Renal cortical epithelial cell (primary cell): Measurements from ENCODE around the gene UBA1. TPM values are rescaled to one million over a fixed set of nuclear protein-coding genes. Genes with fewer than 3 reads are reported as not detected.
A peak's percentile ranks its signal among the peaks of the same experiment; 100 is the strongest.

ENCODE experiments used
- DNase-seq: peaks from one replicate; pipeline ENCODE4 v3.0.0-alpha.2; 2011; ENCODE audit warnings: low read depth
- total RNA-seq: library from RNA; depleted of rRNA; stranded (reverse); fragments of >200 nt; gene quantifications from 2 replicates; pipeline ENCODE4 v1.2.3, GENCODE V29; 2014

UBA1 gene
- total RNA-seq, 1 donor from 2014 or later = 280 TPM

DNA sequence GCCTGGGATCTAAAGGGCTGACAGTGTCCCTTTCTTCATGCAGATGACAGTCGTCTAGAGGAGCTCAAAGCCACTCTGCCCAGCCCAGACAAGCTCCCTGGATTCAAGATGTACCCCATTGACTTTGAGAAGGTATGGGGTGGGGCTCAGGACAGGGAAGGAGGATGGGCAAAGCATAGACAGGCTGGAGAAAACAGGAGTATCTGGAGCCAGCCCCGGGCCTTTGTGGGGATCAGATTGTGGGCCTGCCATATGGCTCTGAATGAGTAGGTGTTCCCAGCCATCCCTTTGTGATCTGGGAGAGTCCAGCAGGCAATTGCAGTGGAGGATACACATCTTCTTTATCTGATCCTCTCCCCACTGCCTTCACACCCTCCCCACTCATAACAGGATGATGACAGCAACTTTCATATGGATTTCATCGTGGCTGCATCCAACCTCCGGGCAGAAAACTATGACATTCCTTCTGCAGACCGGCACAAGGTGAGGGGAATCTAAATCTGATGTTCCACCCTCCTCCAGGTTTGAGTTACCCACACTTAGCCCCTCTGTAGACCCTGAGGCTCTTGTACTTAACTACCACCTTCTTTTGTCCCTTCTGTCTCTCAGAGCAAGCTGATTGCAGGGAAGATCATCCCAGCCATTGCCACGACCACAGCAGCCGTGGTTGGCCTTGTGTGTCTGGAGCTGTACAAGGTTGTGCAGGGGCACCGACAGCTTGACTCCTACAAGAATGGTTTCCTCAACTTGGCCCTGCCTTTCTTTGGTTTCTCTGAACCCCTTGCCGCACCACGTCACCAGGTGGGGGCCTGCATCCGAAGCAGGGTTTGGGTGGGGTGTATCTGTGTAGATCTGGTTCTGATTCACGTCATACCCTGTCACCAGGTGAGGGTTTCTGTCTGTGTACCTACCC is 19.0 kb downstream of the UBA1 start:
- DNase-seq = no peak

DNA sequence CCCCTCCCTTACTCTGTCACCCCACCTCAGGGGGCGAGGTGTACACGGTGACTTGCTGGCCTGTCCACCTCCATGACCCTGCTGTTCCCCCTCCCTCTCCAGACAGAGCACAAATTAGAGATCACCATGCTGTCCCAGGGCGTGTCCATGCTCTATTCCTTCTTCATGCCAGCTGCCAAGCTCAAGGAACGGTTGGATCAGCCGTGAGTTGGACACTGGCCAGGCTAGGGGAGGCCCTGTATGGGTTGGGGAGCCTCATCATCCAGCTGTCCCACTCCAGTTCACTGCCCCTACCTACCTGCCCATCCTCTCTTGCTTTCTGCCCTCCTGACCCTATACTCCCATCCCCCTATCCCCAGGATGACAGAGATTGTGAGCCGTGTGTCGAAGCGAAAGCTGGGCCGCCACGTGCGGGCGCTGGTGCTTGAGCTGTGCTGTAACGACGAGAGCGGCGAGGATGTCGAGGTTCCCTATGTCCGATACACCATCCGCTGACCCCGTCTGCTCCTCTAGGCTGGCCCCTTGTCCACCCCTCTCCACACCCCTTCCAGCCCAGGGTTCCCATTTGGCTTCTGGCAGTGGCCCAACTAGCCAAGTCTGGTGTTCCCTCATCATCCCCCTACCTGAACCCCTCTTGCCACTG is 20.9 kb downstream of the UBA1 start:
- no peak for DNase-seq

DNA sequence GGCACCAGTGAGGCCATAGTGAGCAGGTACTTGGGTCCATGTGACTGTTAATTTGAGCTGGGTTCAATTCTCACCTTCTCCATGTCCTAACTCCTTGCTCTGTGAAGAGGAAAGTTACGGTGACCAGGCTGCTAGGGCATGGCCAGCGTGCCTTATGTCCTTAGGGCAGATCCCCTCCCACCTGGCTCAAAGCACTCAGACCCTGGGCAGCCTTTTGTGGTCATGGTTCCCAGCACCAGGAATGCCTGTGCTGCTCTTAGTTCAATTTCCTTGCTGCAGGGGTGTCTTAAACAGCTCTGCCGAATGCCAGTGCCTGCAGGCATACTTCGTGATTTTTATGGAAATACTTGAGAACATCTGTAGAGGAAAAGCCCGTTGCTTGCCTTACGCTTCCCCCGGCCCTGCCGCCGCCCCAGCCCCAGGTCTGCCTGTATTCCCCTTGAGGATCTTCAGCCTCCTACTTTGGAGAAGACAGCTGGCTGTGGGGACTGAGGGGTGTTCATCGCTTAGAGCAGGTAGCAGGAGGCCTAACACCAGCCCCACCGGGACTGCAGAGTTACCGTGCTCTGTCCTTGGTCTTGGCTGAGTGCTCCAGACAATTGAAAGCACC is 21.8 kb downstream of the UBA1 start:
- peak; percentile 48 for DNase-seq

DNA sequence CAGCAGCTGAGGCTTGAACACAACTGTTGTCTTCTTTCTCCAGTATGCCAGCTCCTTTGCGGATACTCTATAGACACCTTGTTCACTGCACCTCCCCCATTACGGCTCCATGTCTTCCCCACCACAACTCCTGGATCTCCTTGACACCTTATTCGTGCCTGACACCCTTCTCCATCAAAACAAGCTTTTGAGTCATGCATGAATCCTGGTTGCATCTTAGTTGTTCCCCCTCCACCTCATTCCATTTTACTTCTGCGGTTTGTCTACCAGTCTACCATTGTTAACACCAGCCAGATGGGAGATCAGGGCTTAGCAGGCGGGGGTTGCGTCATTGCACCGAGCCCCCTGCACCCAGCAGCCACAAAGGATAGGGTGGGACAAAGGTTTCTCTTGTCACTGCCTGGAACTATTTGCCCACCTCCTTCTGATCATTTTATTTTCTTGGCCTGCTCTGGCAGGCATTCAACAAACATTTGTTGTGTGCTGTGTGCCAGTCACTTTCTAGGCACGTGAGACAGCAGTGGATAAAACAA is 22.8 kb downstream of the UBA1 start:
- no peak for DNase-seq

DNA sequence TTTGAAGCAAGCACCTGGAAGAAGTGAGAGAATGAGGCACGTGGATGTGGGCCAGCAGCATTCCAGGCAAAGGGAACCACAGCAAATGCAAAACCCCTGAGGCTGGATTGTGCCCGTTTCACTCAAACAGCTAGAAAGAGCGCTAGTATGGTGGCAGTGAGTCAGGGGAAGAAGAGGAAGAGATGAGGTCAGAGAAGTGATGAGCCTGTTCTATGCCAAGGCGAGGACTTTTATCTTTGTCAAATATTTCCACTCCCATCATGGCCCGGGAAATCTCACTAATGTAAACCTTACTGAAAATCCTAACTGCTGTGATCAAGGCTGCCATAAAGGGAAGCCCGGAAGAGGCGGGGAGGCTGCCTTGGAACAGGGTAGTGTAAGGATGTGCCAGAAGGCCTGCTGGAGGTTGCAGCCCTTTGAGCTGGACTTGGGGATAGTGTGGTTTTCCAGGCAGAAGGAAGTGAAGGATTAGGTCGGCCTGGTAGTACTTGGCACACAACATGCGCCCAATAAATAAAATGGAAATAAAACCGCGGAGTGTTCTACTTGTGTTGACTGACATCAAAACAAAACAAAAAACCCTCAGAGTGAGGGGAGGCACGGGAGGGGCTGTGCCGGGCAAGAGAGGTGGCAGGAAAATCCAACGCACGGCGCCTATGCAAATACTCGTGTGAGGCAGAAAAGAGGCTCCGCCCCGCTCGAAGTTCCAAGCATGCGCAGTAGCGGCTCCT is 23.7 kb downstream of the UBA1 start:
- DNase-seq = peak; percentile 46

DNA sequence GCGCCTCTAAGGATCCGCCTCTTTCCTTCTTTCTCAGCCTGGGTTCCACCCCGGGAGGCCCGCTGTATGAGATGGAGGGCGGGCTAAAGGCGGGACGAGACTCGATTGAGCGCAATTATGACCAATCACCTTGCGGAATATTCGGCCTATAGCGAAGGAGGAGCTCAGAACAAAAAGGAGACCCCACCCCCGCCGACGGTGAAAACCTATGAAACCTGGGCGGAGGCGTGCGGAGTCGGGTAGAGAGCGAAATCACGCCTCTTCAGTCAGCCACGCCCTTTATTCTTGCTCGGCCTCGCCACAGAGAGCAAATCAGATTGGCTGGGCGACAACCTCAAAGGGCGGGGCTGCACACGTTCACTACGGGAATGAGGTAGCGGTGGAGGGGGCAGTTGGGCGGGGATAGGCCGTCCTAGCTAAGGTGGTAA is 24.2 kb downstream of the UBA1 start:
- peak; percentile 95 for DNase-seq

DNA sequence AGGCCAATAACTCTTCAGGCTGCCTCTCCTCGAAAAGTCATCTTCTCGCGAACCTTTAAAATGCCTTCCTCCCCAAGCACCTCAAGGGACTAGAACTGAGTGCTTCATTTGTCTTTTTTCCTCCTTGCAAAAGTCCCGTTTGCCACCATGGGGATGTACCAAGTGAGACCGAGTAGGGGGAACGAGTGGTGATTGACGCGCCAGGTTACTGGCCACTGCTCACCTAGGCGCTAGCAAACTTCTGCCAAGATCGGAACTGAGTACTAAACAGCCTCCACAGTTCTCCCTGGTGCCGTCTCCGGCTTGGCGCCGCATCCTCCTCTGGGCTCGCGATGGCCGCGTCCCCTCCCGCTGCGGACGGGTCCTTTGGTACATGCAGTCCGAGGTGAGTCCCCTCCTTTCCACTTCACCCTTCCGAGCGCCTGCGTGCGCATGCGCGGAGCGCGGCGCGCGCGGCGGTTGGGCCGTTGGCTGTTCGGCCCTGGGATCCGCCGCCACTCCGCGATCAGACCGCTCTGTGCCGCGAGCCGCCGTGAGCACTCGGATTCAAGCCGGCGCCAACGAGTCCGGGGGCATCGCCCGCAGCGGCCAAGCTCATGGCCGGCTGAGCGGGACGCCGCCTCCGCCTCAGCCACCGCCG is 24.8 kb downstream of the UBA1 start, which contains the start of gene CDK16:
TSS of gene CDK16 (plus strand) at position 402 of the 640 bp plus-strand sequence. CDS start 4,877 bp downstream, outside the sequence.
- peak; percentile 55 for DNase-seq

DNA sequence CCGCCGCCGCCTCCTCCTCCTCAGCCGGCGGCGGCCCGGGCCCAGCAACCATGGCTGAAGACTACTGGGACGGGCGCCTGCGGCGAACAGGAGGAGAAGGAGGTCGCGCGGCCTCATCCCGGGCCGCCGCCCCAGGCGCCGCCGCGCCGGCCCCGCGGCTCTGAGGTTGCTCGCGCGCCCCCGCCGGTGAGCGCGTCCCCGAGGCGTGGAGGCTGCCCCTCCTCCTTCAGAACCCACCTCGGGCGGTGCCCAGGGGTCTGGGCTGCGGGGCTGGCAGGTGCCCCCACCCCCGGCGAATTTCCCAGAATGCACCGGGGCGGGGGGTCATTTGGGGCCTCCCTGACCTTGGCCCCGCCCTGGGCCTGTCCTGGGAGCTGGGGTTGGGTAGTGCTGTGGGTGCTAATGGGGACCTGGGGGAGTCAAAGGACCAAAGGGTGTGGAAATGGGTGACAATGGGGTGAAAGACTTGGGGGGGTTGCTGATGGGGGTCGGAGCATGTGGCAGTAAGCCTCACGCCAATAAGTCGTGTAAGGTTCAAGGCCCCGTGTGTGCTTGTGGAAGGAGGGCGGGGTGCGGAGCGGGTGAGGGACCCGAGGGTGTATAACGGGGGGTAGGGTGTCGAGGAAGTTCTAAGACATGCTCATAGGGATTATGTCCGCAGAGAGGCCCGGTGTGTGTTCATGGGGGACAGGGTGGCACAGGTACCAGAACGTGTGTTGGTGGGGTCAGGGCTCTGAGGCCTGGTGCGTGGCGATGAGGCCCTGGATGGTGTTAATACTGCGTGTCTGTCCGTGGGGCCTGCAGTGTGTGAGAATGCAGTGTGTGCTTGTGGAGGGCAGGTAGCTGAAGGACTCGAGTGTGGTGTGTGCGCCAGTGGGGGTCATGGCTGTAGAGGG is 25.5 kb downstream of the UBA1 start:
- DNase-seq = no peak

DNA sequence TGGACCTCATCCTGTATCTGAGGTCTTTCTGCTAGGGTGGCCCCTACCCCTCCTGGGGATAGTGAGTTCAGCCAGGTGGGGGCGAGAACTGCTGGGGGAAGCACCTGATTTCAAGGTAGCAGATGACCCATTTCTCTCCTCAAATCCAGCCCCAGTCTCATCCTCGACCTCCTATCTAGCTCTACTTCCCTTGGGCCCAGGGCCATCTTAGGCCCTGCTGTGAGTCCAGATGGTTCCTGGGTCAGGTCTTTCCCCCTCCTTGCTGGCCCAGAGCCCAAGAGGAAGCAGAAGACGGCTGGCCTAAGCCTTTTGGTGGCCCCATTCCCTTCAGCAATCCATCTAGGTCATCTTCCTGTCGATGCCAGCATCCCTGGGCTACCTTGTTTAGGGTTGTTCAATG is 28.1 kb downstream of the UBA1 start:
- no peak for DNase-seq

DNA sequence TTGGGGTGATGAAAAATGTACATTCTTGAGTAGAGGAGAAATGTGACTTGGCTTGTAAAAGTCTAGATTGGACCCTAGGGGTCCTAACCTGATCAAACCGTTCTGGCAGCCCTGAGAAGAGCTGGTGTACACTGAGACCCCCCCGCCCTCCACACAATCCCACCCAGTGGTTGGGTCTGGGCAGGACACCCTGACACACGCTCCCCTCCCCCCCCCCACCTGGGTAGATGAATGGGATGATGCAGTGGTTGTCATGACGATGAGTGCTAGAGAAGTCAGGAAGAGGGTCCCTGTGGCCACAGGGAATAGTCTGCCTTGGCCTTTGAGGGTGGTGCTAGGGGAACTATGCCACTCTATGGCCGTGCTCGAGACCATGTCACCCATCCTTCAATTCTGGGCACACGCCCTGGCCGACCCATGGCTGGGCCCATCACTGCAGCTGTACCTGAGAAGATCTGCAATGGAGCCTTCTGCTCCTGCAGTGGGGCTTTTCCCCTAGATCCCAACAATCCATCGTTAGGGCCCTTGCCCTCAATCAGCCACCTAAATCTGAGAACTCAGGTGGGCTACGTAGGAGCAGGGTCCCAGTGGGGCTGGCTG is 29.2 kb downstream of the UBA1 start:
- no peak for DNase-seq

DNA sequence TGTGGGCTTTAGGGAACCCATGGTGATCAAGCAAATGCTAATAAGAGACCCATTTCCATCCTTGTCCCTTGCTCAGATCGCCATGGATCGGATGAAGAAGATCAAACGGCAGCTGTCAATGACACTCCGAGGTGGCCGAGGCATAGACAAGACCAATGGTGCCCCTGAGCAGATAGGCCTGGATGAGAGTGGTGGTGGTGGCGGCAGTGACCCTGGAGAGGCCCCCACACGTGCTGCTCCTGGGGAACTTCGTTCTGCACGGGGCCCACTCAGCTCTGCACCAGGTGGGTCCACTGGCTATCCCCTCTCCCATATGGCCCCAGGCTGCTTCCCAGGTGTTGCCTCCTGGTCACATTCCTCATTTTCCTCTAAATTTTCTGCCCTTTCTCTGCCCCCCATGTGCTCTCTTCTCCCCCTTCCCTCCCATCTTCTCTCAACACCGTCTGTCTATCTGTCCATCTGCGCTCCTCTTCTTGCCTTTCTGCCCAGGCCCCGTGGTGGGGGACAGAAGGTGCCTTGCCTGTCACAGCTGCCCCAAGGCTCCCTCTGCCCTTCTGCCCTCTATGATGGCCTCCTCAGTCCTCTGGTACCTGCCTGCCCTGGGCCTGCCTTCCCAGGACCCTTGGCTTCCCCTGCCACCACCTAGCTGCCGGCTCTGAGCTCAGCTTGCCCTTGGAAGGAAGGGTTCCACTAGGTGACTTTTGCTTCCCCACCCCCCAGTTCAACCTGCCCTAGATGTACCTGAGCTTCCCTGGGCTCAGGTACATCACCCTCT is 30.0 kb downstream of the UBA1 start:
- DNase-seq = no peak

DNA sequence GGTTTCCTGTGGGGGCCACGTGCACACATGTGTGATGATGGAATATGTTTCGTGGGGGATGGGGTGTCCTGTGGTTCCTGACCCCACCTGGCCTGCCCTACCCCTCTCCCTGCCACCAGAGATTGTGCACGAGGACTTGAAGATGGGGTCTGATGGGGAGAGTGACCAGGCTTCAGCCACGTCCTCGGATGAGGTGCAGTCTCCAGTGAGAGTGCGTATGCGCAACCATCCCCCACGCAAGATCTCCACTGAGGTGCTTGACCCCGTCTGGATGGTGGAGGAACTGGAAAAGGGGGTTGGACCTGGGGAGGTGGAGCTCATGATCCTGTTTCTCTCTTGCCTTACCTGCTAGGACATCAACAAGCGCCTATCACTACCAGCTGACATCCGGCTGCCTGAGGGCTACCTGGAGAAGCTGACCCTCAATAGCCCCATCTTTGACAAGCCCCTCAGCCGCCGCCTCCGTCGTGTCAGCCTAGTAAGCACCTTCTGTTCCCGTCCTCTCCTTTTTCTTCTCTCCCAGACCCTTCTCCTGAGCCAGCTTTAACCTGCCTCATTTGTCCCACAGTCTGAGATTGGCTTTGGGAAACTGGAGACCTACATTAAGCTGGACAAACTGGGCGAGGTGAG is 30.8 kb downstream of the UBA1 start:
- DNase-seq = no peak

DNA sequence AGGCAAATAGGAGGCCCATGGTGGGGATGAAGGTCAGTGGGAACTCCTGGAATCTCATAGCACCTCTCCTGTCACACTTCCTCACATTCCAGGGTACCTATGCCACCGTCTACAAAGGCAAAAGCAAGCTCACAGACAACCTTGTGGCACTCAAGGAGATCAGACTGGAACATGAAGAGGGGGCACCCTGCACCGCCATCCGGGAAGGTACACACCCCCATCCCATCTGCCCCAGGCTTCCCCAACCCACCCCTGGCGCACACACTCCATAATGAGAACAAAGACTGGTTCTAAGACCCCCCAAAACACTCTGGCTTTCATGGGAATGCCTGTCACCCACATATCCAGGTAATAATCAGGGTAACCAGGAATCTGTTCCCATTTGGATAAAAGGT is 31.3 kb downstream of the UBA1 start:
- DNase-seq = no peak

DNA sequence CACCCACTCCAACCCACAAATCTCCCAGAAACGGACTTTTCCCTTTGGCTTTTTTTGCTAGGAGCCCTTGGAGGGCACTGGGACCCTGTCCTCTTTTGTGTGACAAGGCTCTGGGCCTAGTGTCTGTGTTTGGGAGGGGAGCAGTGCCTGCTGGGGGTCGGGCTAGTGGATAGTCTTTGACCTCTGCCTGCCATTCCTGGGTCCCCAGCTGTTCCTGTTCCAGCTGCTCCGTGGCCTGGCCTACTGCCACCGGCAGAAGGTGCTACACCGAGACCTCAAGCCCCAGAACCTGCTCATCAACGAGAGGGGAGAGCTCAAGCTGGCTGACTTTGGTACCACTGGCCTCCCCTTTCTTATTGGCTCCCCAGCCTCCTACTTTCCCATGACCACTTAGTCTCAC is 32.4 kb downstream of the UBA1 start:
- DNase-seq = no peak

DNA sequence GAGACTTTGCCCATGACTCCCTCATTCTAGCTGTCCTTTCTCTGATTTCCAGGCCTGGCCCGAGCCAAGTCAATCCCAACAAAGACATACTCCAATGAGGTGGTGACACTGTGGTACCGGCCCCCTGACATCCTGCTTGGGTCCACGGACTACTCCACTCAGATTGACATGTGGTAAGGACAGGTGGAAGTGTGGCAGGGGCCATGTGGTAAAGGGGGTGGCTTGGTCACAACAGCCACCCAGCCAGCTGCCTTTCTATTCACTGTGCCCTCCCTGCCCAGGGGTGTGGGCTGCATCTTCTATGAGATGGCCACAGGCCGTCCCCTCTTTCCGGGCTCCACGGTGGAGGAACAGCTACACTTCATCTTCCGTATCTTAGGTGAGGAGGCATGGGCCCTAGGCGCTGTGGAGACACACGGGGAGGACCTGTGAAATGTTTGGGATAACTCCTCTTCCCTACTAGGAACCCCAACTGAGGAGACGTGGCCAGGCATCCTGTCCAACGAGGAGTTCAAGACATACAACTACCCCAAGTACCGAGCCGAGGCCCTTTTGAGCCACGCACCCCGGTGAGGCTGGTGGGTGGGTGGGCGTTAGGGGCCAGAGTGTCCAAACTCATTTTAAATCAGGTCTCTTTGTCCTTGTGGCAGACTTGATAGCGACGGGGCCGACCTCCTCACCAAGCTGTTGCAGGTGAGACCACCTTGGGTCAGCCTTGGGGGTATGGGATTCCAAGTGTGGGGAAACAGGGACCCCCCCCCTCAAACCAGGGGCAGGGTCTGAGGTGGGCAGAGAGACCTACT is 33.1 kb downstream of the UBA1 start:
- no peak for DNase-seq

DNA sequence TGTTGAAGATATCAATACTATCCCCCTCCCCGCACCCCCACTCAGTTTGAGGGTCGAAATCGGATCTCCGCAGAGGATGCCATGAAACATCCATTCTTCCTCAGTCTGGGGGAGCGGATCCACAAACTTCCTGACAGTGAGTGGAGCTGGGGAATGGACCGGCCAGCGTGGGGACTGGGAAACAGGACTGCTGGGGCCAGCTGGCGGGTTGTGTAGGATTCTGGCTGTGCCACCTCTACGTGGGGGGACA is 33.6 kb downstream of the UBA1 start:
- DNase-seq = no peak

DNA sequence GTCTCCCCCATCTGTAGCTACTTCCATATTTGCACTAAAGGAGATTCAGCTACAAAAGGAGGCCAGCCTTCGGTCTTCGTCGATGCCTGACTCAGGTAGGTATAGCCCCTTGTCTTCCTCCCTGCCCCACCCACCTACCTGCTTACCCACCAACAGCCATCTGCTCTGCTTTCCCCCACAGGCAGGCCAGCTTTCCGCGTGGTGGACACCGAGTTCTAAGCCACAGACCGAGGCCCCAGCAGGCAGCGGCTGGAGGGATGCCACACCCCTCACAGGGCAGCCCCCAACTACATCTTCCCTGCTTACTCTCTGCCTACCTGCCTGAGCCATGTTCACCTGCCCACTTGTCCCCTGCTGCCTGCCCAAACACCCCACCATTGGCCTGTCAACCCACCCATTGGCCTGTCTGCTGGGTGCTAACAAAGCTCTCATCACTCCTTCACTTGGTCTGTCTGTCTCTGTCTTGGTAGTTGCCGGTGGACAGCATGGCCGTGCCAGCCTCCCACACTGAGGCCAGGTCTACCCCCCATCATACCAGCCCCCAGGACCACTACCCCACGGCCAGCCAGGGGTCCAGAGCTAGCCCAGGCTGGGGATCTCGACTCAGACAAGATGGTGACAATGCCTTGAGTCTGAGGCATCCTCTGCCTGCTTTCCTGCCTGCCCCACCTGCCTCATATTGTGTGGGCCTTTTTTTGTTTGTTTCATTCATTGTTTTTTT is 35.1 kb downstream of the UBA1 start:
- no peak for DNase-seq
